ENCODE results near the gene STXBP1. TPM values are rescaled to one million over a fixed set of nuclear protein-coding genes. Genes with fewer than 3 reads are reported as not detected.

STXBP1 gene
- total RNA-seq, 1 experiment from 2014 or later: 40.6 TPM

- H3K36me3 ChIP-seq (ENCODE audit: control insufficient read depth in 1 of 2, insufficient read depth in 2 of 2, low read length in 2 of 2): no peaks in the 10 kb centered on the region
- peak overlapping the region; percentile 98 for H3K4me2 ChIP-seq (ENCODE audit: low read length)
- H3K27me3 ChIP-seq (ENCODE audit: insufficient read depth, low read length): no peaks in the 10 kb centered on the region
- no peak for DNase-seq (ENCODE audit: low read depth, low spot score)
- H3K9me2 ChIP-seq (ENCODE audit: insufficient read depth): no peaks in the 10 kb centered on the region
- H3K79me2 ChIP-seq (ENCODE audit: insufficient read depth, low read length): peaks cover 58% of the 10 kb centered on the region
- peak overlapping the region; percentile 98 for H3K9ac ChIP-seq (ENCODE audit: low read length)
- POLR2A ChIA-PET: interaction anchor here (1.1 to 3.4 kb wide), 3 partner anchors 10 to 11 kb away, joined by 4 to 12 read pairs (median 4); no protein-coding TSS in a partner anchor
- ATAC-seq: peak; percentile 2; the same call in 1 of the 2 replicates
- H3K4me3 ChIP-seq (replicated peaks in 1 of 2; ENCODE audit: low read depth in 1 of 2, low read length in 2 of 2): peak overlapping the region; percentile 87 to 96
- no peak overlapping the region for H2AFZ ChIP-seq (ENCODE audit: low read depth, low read length, poor library complexity, severe bottlenecking)
- peaks cover 66 to 82% of the 10 kb centered on the region in 2 experiments for H3K4me1 ChIP-seq (ENCODE audit: control insufficient read depth in 1 of 2, insufficient read depth in 2 of 2, low read length in 2 of 2)
- intact Hi-C loops (cut with micrococcal nuclease): no loop called here
- TF ChIP-seq POLR2AphosphoS5 (IDR thresholded peaks at IDR 0.05; ENCODE audit: low read depth, low read length) (no peak), ZFX (IDR thresholded peaks at IDR 0.05) (peak; percentile 45; the same call in 1 of the 2 replicates)
- BruUV-seq (replicated peaks): no TSS peak
- no peaks in the 10 kb centered on the region for H4K20me1 ChIP-seq (ENCODE audit: insufficient read depth)
- CTCF ChIA-PET: interaction anchor here (1.0 kb wide), 1 partner anchor 167 kb away, joined by 5 read pairs; the partner anchor contains the start of gene TOR2A
- RAD21 ChIA-PET (ENCODE audit: low non-redundant PET in 1 of 2, low total read pairs in 2 of 2, uncharacterized antibody in 2 of 2, unreplicated experiment in 2 of 2): no interaction called here
- peak overlapping the region; percentile 97 for H3K27ac ChIP-seq (ENCODE audit: low read depth, low read length)
- no peaks in the 10 kb centered on the region for H3K9me3 ChIP-seq (ENCODE audit: control insufficient read depth in 1 of 2, insufficient read depth in 1 of 2, low read depth in 1 of 2, low read length in 2 of 2)
These were observed 44.1 kb upstream of the STXBP1 start for GRCh38 chr9:127567730-127568617.

- no peaks in the 10 kb centered on the region for H3K27me3 ChIP-seq (ENCODE audit: insufficient read depth, low read length)
- no peaks in the 10 kb centered on the region for H3K9me2 ChIP-seq (ENCODE audit: insufficient read depth)
- peaks cover 52% of the 10 kb centered on the region for H3K79me2 ChIP-seq (ENCODE audit: insufficient read depth, low read length)
- peaks cover 66 to 82% of the 10 kb centered on the region in 2 experiments for H3K4me1 ChIP-seq (ENCODE audit: control insufficient read depth in 1 of 2, insufficient read depth in 2 of 2, low read length in 2 of 2)
- intact Hi-C loops (cut with micrococcal nuclease): no loop called here
- RAD21 ChIA-PET (ENCODE audit: low non-redundant PET in 1 of 2, low total read pairs in 2 of 2, uncharacterized antibody in 2 of 2, unreplicated experiment in 2 of 2): no interaction called here
- H2AFZ ChIP-seq (ENCODE audit: low read depth, low read length, poor library complexity, severe bottlenecking): no peak overlapping the region
- peak overlapping the region; percentile 98 for H3K4me2 ChIP-seq (ENCODE audit: low read length)
- DNase-seq (ENCODE audit: low read depth, low spot score) (no peak), ATAC-seq (peak; percentile 35)
- H4K20me1 ChIP-seq (ENCODE audit: insufficient read depth): no peaks in the 10 kb centered on the region
- peak overlapping the region; percentile 87 to 96 for H3K4me3 ChIP-seq (replicated peaks in 1 of 2; ENCODE audit: low read depth in 1 of 2, low read length in 2 of 2)
- peak overlapping the region; percentile 97 for H3K27ac ChIP-seq (ENCODE audit: low read depth, low read length)
- H3K9ac ChIP-seq (ENCODE audit: low read length): peak overlapping the region; percentile 98
- no peaks in the 10 kb centered on the region for H3K9me3 ChIP-seq (ENCODE audit: control insufficient read depth in 1 of 2, insufficient read depth in 1 of 2, low read depth in 1 of 2, low read length in 2 of 2)
- BruUV-seq (replicated peaks): no TSS peak
- POLR2A ChIA-PET: interaction anchor here (1.2 kb wide), 1 partner anchor 10 kb away, joined by 4 read pairs; no protein-coding TSS in a partner anchor
- H3K36me3 ChIP-seq (ENCODE audit: control insufficient read depth in 1 of 2, insufficient read depth in 2 of 2, low read length in 2 of 2): no peaks in the 10 kb centered on the region
- TF ChIP-seq SRF (IDR thresholded peaks at IDR 0.05; ENCODE audit: low read depth) (no peak), CEBPB (IDR thresholded peaks at IDR 0.05; ENCODE audit: low read depth) (no peak), YY1 (IDR thresholded peaks at IDR 0.05; ENCODE audit: extremely low read depth, insufficient replicate concordance, low read depth, low read length) (no peak), ZFX (IDR thresholded peaks at IDR 0.05) (peak; percentile 39; the same call in 1 of the 2 replicates)
- CTCF ChIA-PET: no interaction called here
These were observed 43.5 kb upstream of the STXBP1 start for GRCh38 chr9:127568618-127568970.
